Tibial nerve (tissue), 4 donors: Measurements from ENCODE around the gene HIVEP2. TPM values are rescaled to one million over a fixed set of nuclear protein-coding genes. Genes with fewer than 3 reads are reported as not detected.

ENCODE experiments used
- DNase-seq, 2 donors: peaks; one replicate each; pipeline ENCODE4 v3.0.0-alpha.2; 2019; ENCODE audit warnings: low spot score in 2 of 2
- H3K27ac ChIP-seq, 4 donors: fragments of 200-600 bp; sonication (generic) in 3 of 4; one replicate each; pipeline ENCODE4 v1.5.1; 2017 to 2019; ENCODE audit warnings: mild to moderate bottlenecking in 1 of 4
- H3K27me3 ChIP-seq, 2 donors: fragments of 200-600 bp; sonication (generic) in 1 of 2; one replicate each; pipeline versions ENCODE4 v1.5.1 to v1.6.0; 2017 to 2019
- H3K36me3 ChIP-seq, 3 donors: fragments of 200-600 bp; sonication (generic); one replicate each; pipeline ENCODE4 v1.5.1; 2018 to 2019
- H3K4me1 ChIP-seq, 4 donors: fragments of 200-600 bp; sonication (generic) in 3 of 4; one replicate each; pipeline ENCODE4 v1.5.1; 2017 to 2019
- H3K4me3 ChIP-seq, 4 donors: fragments of 200-600 bp; sonication (generic) in 3 of 4; one replicate each; pipeline ENCODE4 v1.5.1; 2017 to 2019; ENCODE audit warnings: mild to moderate bottlenecking in 1 of 4, moderate library complexity in 1 of 4
- H3K9me3 ChIP-seq, 4 donors: fragments of 200-600 bp; sonication (generic) in 3 of 4; one replicate each; pipeline ENCODE4 v1.5.1; 2017 to 2019
- EP300 ChIP-seq, 2 donors: sonication (generic); formaldehyde crosslinking; IDR thresholded peaks; one replicate each; pipeline ENCODE4 v1.6.1; 2017; ENCODE audit warnings: antibody characterized with exemption in 2 of 2, mild to moderate bottlenecking in 1 of 2
- POLR2A ChIP-seq, 2 donors: fragments of 450-650 bp; IDR thresholded peaks; one replicate each; pipeline ENCODE4 v1.6.1; 2017; ENCODE audit warnings: antibody characterized with exemption in 2 of 2, mild to moderate bottlenecking in 2 of 2, moderate library complexity in 2 of 2
- WGBS, 2 donors: methylation state at CpG; one replicate each; pipeline ENCODE4 v1.1.5; 2018; 5-methylcytosine and 5-hydroxymethylcytosine counted together
- total RNA-seq, 4 donors: library from RNA; depleted of rRNA; stranded (reverse); fragments of >200 nt; gene quantifications; one replicate each; pipeline ENCODE4 v1.1.0, GENCODE V29; 2016
- TF ChIP-seq, protein P1 (sequence below), 5 experiments: fragments of 200-600 bp in 3 of 5; fragments of 450-650 bp in 2 of 5; sonication (generic) in 3 of 5; IDR thresholded peaks; one replicate each; pipeline ENCODE4 v1.5.1; 2016 to 2019; ENCODE audit warnings: antibody characterized with exemption in 5 of 5, mild to moderate bottlenecking in 3 of 5, moderate library complexity in 2 of 5

Gene HIVEP2
- total RNA-seq, 4 donors from 2014 or later: 15.9 to 24.0 (median 19.9) TPM

DNA sequence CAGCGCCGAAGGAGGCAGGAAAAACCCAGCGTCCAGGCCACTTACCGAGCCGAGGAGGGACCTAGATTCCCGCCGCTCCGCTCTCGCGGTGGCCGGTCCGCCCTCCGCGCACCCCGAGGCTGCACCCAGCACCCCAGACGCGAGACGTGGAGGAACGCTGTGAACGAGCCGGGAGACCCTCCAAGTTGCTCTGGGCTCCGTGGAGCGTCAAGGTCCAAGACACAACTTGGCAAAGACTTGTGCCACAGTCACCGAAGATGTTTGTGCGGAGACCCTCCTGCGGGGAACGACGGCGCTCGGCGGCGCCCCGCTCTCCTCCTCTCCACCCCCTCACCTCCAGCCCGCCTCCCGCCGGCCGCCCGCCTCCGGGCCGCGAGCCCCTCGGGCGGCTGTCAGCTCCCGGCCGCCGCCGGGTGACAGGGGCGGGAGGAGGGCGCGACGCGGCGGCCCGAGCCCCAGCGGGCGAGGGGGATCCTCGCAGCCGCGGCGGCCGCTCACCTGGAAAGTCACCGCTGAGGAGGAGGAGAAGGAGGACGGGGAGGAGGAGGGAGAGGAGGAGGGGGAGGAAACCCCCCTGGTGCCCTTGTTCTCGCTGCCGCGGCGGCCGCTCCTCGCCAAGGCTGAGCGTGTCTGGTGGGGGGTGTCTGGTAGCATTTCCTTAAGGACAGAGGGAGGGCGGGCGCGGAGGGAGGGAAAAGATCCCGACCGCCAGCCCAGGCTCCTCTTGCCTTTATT is 637 bp upstream of the HIVEP2 start:
- H3K36me3 ChIP-seq: no peaks in the 10 kb centered on the region
- DNase-seq: peak in 1 of 2 donors; percentile 24
- 0% methylated on average over 23 to 44 of the region's 75 CpGs for WGBS, 2 donors

DNA sequence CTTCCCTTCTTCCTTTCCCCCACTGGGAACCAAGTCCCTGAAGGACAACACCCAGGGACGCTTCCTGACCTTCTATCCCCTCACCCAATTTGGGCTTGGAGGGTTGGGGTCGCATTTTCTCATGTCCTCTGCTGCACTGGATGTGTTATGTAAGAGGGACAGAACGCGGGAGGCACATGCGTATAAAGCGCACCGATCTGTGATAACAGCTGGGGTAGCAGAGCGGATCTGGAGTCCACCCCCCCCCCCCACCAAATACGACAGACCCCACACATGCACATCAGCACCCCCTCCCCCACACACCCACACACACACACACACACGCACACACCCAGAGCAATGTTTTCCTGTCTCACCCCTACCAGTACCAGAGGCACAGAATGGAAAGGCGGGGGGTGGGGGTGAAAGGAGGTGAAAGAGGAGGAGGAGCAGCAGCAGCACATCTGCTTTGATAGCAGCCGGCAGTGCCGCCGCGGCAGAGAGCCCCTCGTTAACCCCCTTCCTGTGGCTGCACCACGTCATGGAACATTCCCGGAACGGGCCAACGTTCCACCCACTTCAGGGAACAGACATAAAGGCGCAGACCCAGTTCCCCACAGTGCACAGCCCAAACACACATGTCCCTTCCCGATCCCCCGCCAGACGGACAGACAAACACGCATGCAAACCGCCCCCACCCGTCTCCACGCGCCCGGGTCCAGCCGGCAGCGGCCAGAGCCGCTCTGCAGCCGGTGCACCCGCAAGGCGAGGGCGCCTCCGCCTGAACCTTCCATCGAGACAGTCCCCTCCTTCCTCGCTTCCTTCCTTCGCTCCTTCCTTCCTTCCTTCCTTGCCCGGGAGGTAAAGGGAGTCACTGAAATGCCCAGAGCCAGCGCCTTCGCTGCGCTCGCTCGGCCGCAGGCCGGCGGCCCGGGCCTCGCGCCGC is 590 bp downstream of the HIVEP2 start:
- no peaks in the 10 kb centered on the region for H3K27me3 ChIP-seq
- H3K27ac ChIP-seq: peak overlapping the region; percentile 94 to 99 (median 97)
- TF ChIP-seq, protein P1, sequence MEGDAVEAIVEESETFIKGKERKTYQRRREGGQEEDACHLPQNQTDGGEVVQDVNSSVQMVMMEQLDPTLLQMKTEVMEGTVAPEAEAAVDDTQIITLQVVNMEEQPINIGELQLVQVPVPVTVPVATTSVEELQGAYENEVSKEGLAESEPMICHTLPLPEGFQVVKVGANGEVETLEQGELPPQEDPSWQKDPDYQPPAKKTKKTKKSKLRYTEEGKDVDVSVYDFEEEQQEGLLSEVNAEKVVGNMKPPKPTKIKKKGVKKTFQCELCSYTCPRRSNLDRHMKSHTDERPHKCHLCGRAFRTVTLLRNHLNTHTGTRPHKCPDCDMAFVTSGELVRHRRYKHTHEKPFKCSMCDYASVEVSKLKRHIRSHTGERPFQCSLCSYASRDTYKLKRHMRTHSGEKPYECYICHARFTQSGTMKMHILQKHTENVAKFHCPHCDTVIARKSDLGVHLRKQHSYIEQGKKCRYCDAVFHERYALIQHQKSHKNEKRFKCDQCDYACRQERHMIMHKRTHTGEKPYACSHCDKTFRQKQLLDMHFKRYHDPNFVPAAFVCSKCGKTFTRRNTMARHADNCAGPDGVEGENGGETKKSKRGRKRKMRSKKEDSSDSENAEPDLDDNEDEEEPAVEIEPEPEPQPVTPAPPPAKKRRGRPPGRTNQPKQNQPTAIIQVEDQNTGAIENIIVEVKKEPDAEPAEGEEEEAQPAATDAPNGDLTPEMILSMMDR (IDR thresholded peaks at IDR 0.05): peak in 1 of 5 experiments; percentile 8
- TF ChIP-seq EP300 (IDR thresholded peaks at IDR 0.05) (peak; percentile 27 to 92), POLR2A (IDR thresholded peaks at IDR 0.05) (peak; percentile 40 to 59)
- H3K4me1 ChIP-seq: peaks cover 0 to 27% (median 10%) of the 10 kb centered on the region in 4 donors
- WGBS, 2 donors: 1% methylated on average over 40 to 47 of the region's 54 CpGs
- no peaks in the 10 kb centered on the region for H3K36me3 ChIP-seq
- H3K9me3 ChIP-seq: no peaks in the 10 kb centered on the region
- peak; percentile 78 to 88 for DNase-seq
- peak overlapping the region; percentile 63 to 94 (median 78) for H3K4me3 ChIP-seq

More for the DNA sequence above, 637 bp upstream of the HIVEP2 start:
- H3K4me1 ChIP-seq: peaks cover 0 to 27% (median 10%) of the 10 kb centered on the region in 4 donors
- no peaks in the 10 kb centered on the region for H3K27me3 ChIP-seq
- H3K4me3 ChIP-seq: peak overlapping the region; percentile 63 to 94 (median 90)
- H3K27ac ChIP-seq: peak overlapping the region; percentile 94 to 99 (median 97)
- no peak for TF ChIP-seq POLR2A (IDR thresholded peaks at IDR 0.05)
- peak in 1 of 2 donors; percentile 26 for TF ChIP-seq EP300 (IDR thresholded peaks at IDR 0.05)
- TF ChIP-seq, protein P1 (IDR thresholded peaks at IDR 0.05): peak in 1 of 5 experiments; percentile 13
- no peaks in the 10 kb centered on the region for H3K9me3 ChIP-seq

DNA sequence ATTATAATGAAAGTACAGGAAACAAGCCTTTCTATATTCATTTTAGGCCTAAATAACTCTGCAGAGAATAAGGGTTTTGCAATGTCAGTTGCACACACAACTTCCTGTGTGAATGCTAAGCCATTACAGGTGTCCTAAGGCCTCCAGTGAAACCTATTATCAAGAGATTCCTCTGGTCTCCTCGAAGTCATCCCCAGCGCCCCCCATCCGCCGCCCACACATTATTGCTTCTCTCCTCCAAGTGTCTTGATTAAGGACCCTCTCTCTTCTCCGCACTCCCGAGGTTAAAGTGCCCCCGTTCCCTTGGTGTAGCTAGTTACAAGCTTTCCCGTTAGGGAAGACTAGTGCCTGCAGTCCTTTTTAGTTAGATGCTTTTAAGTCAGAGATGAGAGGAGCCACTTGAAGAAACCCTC is 1.3 kb downstream of the HIVEP2 start:
- 17 to 20% methylated on average over 8 of the region's 8 CpGs for WGBS, 2 donors
- TF ChIP-seq, protein P1 (IDR thresholded peaks at IDR 0.05): no peak
- TF ChIP-seq EP300 (IDR thresholded peaks at IDR 0.05) (no peak), POLR2A (IDR thresholded peaks at IDR 0.05) (no peak)
- no peaks in the 10 kb centered on the region for H3K9me3 ChIP-seq
- peak overlapping the region; percentile 63 to 94 (median 78) for H3K4me3 ChIP-seq
- DNase-seq: peak in 1 of 2 donors; percentile 20
- H3K27me3 ChIP-seq: no peaks in the 10 kb centered on the region
- H3K4me1 ChIP-seq: peaks cover 0 to 28% (median 10%) of the 10 kb centered on the region in 4 donors
- H3K36me3 ChIP-seq: no peaks in the 10 kb centered on the region
- peak overlapping the region; percentile 94 to 99 (median 97) for H3K27ac ChIP-seq

DNA sequence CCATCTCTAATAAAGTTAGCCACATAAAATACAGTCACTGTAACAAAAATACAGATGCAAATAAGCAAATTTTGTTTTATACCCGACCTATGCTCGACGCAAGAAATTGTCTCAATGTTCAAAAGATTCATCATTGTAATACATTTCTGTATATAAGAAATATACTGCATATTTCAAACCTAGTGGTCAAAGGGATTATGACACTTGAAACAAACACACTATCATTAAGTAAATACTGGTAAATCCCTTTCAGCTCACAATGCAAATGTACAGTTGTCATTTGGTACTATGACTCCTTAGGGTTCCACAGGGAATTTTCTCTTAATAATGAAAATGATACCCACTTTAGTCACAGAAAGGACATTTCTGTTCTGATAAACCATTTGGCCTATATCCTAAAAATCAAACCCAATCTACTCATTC is 2.2 kb downstream of the HIVEP2 start:
- peak overlapping the region in 2 of 4 donors; percentile 95 to 99 for H3K27ac ChIP-seq

More for the DNA sequence above, 2.2 kb downstream of the HIVEP2 start:
- 50 to 55% methylated on average over 3 of the region's 3 CpGs for WGBS, 2 donors
- no peak overlapping the region for H3K4me3 ChIP-seq
- H3K36me3 ChIP-seq: no peaks in the 10 kb centered on the region
- TF ChIP-seq, protein P1 (IDR thresholded peaks at IDR 0.05): peak; percentile 39 to 62 (median 51)
- TF ChIP-seq EP300 (IDR thresholded peaks at IDR 0.05) (no peak), POLR2A (IDR thresholded peaks at IDR 0.05) (no peak)
- no peaks in the 10 kb centered on the region for H3K27me3 ChIP-seq
- no peak for DNase-seq
- peaks cover 0 to 35% (median 10%) of the 10 kb centered on the region in 4 donors for H3K4me1 ChIP-seq
- H3K9me3 ChIP-seq: no peaks in the 10 kb centered on the region
